ENCODE results near the gene PLEKHG7. TPM values are rescaled to one million over a fixed set of nuclear protein-coding genes. Genes with fewer than 3 reads are reported as not detected.

The PLEKHG7 gene
- total RNA-seq, 1 experiment from 2014 or later: not detected

GRCh38 chr12:92732716-92733115, 29.9 kb downstream of the PLEKHG7 start:
- Histone ChIP-seq H3K9me3 (ENCODE audit: control insufficient read depth in 1 of 2, insufficient read depth in 1 of 2, low read depth in 1 of 2, low read length in 2 of 2) (no peaks in the 10 kb centered on the region), H3K4me3 (replicated peaks in 1 of 2; ENCODE audit: low read depth in 1 of 2, low read length in 2 of 2) (no peak overlapping the region), H3K4me2 (ENCODE audit: low read length) (no peak overlapping the region), H3K27ac (ENCODE audit: low read depth, low read length) (no peak overlapping the region), H4K20me1 (ENCODE audit: insufficient read depth) (no peaks in the 10 kb centered on the region), H3K36me3 (ENCODE audit: control insufficient read depth in 1 of 2, insufficient read depth in 2 of 2, low read length in 2 of 2) (no peaks in the 10 kb centered on the region), H3K9me2 (ENCODE audit: insufficient read depth) (no peaks in the 10 kb centered on the region), H3K9ac (ENCODE audit: low read length) (no peak overlapping the region), H3K79me2 (ENCODE audit: insufficient read depth, low read length) (no peaks in the 10 kb centered on the region), H3K27me3 (ENCODE audit: insufficient read depth, low read length) (no peaks in the 10 kb centered on the region), H2AFZ (ENCODE audit: low read depth, low read length, poor library complexity, severe bottlenecking) (no peak overlapping the region), H3K4me1 (ENCODE audit: control insufficient read depth in 1 of 2, insufficient read depth in 2 of 2, low read length in 2 of 2) (no peaks in the 10 kb centered on the region; a peak in 1 of 4 replicates)
- intact Hi-C loops (cut with micrococcal nuclease): no loop called here
- BruUV-seq (replicated peaks): no TSS peak
- TF ChIP-seq ATF3 (IDR thresholded peaks at IDR 0.05): no peak
- no peak for TF ChIP-seq CEBPB (IDR thresholded peaks at IDR 0.05; ENCODE audit: low read depth)
- no peak for TF ChIP-seq EZH2 (IDR thresholded peaks at IDR 0.05)
- TF ChIP-seq, protein P1, sequence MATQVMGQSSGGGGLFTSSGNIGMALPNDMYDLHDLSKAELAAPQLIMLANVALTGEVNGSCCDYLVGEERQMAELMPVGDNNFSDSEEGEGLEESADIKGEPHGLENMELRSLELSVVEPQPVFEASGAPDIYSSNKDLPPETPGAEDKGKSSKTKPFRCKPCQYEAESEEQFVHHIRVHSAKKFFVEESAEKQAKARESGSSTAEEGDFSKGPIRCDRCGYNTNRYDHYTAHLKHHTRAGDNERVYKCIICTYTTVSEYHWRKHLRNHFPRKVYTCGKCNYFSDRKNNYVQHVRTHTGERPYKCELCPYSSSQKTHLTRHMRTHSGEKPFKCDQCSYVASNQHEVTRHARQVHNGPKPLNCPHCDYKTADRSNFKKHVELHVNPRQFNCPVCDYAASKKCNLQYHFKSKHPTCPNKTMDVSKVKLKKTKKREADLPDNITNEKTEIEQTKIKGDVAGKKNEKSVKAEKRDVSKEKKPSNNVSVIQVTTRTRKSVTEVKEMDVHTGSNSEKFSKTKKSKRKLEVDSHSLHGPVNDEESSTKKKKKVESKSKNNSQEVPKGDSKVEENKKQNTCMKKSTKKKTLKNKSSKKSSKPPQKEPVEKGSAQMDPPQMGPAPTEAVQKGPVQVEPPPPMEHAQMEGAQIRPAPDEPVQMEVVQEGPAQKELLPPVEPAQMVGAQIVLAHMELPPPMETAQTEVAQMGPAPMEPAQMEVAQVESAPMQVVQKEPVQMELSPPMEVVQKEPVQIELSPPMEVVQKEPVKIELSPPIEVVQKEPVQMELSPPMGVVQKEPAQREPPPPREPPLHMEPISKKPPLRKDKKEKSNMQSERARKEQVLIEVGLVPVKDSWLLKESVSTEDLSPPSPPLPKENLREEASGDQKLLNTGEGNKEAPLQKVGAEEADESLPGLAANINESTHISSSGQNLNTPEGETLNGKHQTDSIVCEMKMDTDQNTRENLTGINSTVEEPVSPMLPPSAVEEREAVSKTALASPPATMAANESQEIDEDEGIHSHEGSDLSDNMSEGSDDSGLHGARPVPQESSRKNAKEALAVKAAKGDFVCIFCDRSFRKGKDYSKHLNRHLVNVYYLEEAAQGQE (IDR thresholded peaks at IDR 0.05; ENCODE audit: low read depth): no peak
- TF ChIP-seq, protein P2, sequence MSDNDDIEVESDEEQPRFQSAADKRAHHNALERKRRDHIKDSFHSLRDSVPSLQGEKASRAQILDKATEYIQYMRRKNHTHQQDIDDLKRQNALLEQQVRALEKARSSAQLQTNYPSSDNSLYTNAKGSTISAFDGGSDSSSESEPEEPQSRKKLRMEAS (IDR thresholded peaks at IDR 0.05): no peak
- no peak for TF ChIP-seq EZH2phosphoT487 (IDR thresholded peaks at IDR 0.05; ENCODE audit: borderline replicate concordance)
- TF ChIP-seq JUND (IDR thresholded peaks at IDR 0.05): no peak
- TF ChIP-seq RAD21 (IDR thresholded peaks at IDR 0.05; ENCODE audit: low read depth): no peak
- TF ChIP-seq SP1 (IDR thresholded peaks at IDR 0.05; ENCODE audit: low read depth): no peak
- no peak for TF ChIP-seq CBX3 (IDR thresholded peaks at IDR 0.05; ENCODE audit: low read depth)
- no peak for TF ChIP-seq POLR2AphosphoS5 (IDR thresholded peaks at IDR 0.05; ENCODE audit: low read depth, low read length)
- no peak for TF ChIP-seq ZFX (IDR thresholded peaks at IDR 0.05)
- POLR2A ChIA-PET: no interaction called here
- RAD21 ChIA-PET (ENCODE audit: low non-redundant PET in 1 of 2, low total read pairs in 2 of 2, uncharacterized antibody in 2 of 2, unreplicated experiment in 2 of 2): no interaction called here
- no peak for ATAC-seq
- CTCF ChIA-PET: no interaction called here
- DNase-seq (ENCODE audit: low read depth, low spot score): no peak

All from HCT116 (cell line).